GM21529 (cell line): ENCODE data around the gene COMP.
"Not testable (repeated sequence)": the region's sequence is repeated elsewhere in the genome, so short reads cannot be mapped to it uniquely, and the experiment has no call there.

Source experiments
- ATAC-seq: cut with Tn5 transposase; IDR thresholded peaks from one replicate; pipeline ENCODE4 v1.9.1; 2021; ENCODE audit not compliant: unreplicated experiment

The COMP gene

GRCh38 chr19:18749362-18750231 is 41.5 kb downstream of the COMP start:
- no peak for ATAC-seq

GRCh38 chr19:18746401-18747325 is 44.4 kb downstream of the COMP start:
- ATAC-seq, result no peak

GRCh38 chr19:18745931-18746330 is 45.2 kb downstream of the COMP start:
- ATAC-seq, result no peak

DNA sequence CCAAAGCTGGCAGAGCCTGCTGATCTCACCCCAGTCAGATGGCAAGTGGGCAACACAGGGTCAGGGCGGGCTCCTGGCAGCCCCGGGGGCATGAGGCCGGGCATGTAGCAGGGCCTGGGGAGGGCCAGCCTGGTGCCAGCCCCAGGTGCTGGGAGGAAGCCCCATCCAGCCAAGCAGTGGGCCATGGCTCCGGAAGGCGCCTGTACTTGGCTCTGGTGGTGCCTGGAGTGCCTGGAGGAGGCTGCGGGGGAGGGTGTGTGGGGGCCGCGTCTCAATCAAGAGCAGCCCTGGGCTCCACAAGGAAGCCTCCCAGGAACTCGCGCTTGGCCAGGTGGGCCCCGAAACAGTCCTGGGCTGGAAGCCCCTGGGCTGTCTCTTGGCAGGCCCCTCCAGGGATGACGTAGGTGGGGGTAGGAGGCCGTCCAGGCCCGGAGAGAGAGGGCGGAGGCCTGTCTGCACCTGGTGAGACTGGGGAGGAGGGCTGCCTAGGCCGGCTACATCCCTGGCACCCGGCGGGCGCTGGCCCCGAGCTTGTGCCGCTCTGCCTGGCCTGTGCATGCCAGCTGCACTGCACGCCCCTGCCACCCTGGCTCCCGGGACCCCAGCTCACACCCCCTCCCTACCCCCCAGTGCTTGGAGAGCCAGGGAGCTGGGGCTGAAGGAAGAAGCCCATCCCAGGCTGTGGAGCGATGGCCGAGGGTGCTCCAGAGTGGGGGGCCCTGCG is 45.9 kb downstream of the COMP start:
- ATAC-seq, result no peak

DNA sequence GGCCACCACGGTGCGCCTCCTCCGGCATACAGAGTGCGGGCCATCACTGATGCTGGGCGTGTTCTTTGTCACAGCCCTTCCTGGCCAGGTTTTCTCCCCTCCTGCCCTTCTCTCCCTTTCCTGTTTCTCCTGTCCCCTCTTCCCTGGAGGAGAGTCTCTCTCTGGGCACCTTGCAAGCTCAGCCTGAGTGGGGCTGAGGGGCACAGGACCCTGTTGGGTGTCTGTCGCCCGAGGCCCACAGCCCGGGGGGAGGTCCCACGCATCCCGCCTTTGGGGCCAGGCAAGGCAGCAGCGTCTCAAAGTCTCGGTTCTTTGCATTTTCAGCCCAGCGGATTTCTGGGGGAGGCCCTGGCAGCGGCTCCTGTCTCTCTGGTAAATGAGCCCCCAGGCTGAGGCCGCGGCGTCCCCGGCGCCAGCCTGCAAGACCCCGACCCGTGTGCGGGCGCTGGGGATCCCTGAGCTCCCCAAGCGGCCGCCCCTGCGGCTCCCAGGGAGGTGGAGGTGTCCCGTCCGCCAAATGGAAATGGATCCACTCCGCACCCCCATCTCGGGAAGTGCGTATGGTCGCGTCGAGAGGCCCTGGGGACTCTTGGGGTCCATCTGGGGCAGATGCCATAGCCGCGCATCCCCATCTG is 47.2 kb downstream of the COMP start:
- ATAC-seq, result no peak

- no peak for ATAC-seq
Observed at GRCh38 chr19:18742838-18743783, 48.0 kb downstream of the COMP start.

- ATAC-seq, result no peak
Observed at GRCh38 chr19:18742324-18742723, 48.8 kb downstream of the COMP start.

- no peak for ATAC-seq
Observed at GRCh38 chr19:18741124-18742121, 49.7 kb downstream of the COMP start.

DNA sequence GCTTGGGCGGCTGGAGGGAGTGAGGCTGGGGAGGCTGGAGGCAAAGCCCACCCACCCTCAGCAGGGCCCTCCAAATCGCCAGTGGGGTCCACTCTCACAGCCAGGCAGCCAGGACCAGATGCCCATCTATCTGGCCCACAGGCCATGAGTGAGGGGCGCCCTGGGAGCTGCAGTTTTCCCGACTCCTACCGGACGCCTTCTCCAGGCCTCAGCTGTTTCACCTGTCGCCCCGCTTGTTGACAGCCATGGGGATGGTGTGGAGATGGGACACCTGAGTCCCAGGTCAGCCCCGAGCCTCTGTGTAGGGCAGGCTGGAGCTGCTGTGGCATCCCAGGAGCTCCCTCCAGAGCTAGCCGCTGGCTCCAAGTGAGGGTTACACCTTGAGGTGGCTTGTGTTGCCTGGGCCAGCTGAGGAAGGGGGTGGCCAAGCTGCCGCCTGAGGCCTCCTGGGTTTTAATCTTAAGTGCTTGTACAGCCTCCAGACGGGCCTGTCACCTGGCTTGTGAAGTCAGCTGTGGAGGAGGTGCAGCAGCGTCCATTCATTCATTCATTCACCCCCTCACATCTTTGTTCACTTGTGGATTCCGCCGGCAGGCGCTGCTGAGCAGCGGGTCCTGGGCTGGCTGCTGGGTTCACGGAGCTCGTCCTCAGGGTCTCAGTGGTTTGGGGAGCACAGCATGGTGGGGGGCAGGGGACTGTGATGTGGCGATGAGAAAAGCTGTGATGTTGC is 52.0 kb downstream of the COMP start:
- ATAC-seq, result no peak

GRCh38 chr19:18737954-18738351 is 53.2 kb downstream of the COMP start:
- ATAC-seq, result no peak

GRCh38 chr19:18737337-18737953 is 53.7 kb downstream of the COMP start:
- ATAC-seq, result no peak

DNA sequence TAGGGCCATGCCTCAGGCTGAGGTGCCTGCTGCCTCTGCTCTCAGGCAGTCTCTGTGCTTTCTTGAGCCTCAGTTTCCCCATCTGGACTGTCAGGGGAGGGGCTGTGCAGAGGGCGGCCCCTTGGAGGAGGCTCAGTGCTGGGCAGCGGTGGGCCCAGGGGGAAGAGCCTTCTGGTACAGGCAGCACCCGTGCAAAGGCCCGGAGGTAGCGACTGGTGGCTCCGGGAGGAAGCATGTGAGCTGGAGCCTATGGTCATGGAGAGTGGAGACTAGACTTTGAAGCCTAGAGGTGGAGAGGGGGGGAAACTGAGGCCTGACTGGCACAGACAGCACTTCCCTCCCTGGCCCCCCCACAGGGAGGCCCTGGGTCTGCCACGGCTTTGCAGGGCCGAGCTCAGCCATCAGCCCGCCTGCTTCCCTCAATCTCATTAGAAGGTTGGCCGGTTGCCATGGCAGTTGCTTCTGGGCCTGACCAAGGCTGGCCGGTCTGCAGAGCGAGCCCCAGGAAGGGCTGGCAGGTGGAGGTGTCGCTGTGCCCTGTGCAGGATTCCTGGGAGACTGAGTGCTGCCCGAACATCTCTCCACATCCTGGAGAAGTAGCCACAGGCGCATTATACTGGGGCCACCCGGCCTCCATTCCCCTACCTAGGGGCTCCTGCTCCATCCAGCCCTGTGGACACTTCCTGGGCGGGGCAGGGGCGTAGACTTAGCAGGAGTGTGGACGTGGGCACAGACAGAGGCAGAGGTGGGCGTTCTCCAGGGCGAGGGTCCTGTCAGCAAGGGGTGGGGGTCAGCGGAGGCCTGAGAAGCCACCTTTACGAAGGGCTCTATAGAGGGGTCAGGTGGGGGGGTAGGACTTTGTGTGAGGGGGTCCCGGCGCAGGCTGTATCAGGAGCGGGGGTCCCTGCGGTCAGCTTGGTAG is 54.4 kb downstream of the COMP start:
- no peak for ATAC-seq

GRCh38 chr19:18735752-18736151 is 55.4 kb downstream of the COMP start:
- ATAC-seq, result no peak

DNA sequence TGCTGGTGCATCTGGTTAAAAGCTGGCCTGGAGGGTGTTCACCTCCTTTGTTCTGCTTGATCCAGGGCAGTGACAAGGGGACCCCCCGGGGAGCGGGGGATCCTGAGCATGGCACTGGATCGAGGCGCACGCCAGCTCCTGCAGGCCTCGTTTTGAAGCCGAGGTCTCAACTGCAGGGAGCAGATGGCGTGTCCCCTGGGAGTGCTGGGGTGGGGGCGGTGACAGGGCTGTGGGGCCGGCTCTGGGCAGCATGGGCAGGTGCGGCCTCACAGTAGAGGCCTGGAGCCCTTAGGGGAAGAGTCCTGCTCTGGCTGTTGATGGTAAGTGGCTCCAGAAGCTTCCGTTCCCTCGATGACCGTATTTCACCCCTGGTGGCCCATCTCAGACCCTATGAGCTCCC is 55.8 kb downstream of the COMP start:
- ATAC-seq, result no peak

DNA sequence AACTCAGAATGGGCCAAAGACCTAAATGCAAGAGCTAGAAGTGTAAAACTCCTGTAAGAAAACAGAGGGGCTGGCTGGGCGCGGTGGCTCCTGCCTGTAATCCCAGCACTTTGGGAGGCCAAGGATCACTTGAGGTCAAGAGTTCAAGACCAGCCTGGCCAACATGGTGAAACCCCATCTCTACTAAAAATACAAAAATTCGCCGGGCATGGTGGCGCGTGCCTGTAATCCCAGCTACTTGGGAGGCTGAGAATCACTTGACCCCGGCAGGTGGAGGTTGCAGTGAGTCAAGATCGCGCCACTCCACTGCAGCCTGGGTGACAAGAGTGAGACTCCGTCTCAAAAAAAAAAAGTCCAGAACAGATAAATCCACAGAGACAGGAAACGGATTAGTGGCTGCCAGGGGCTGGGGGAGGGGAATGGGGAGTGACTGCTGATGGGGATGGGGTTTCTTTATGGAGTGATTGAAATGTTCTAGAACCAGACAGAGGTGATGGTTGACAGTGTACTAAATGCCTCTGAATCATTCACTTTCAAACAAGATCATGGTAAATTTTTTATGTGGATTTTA is 57.3 kb downstream of the COMP start:
- not testable (repeated sequence) for ATAC-seq

DNA sequence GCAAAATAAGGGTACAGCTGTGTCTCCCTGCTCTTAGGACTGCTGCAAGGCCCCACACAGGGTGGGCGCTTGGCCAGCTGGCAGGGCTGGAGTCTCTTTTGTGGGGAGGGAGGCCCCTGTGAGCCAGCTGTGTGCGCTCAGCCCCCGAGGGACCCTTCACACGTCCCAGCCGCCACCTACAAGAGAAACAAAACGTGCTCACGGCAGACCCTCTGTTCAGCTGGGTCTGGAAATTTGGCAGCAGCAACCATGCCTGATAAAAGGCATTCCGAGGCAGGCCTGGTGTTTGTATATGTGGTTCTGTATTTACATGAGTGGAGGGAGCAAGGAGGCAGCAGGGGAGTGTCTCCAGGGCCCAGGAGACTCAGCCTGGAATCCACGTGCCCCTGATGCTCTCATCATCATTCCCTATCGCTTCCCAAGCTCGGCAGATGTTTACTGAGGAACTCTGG is 57.9 kb downstream of the COMP start:
- ATAC-seq, result no peak
